H9 (cell line): ENCODE results near the gene CLEC17A. TPM values are rescaled to one million over a fixed set of nuclear protein-coding genes. Genes with fewer than 3 reads are reported as not detected.

ENCODE experiments used
- DNase-seq: peaks from one replicate; pipeline ENCODE4 v3.0.0-alpha.2; 2017
- H2AFZ ChIP-seq: one replicate; pipeline ENCODE4 v1.6.1; 2013; ENCODE audit warnings: mild to moderate bottlenecking, low read length, control low read depth, moderate library complexity
- H2AK5ac ChIP-seq: 2 replicates; pipeline ENCODE4 v1.6.1; 2013; ENCODE audit warnings: low read length, control low read depth, mixed read lengths; ENCODE audit not compliant: insufficient read length
- H2BK120ac ChIP-seq: one replicate; pipeline ENCODE4 v1.6.1; 2013; ENCODE audit warnings: low read depth, mild to moderate bottlenecking, low read length, control low read depth, inconsistent platforms; ENCODE audit not compliant: poor library complexity, severe bottlenecking
- H2BK12ac ChIP-seq: 2 replicates; pipeline ENCODE4 v1.6.1; 2013; ENCODE audit warnings: low read length, control low read depth, mixed read lengths, low read depth; ENCODE audit not compliant: insufficient read length
- H2BK15ac ChIP-seq: 2 replicates; pipeline ENCODE4 v1.6.1; 2013; ENCODE audit warnings: low read depth, low read length, control low read depth
- H2BK20ac ChIP-seq: one replicate; pipeline ENCODE4 v1.6.1; 2013; ENCODE audit warnings: low read depth, mild to moderate bottlenecking, low read length, control low read depth, inconsistent platforms; ENCODE audit not compliant: poor library complexity, severe bottlenecking
- H2BK5ac ChIP-seq: 2 replicates; pipeline ENCODE4 v1.6.1; 2013; ENCODE audit warnings: low read length, control low read depth, mixed read lengths; ENCODE audit not compliant: insufficient read length
- H3K14ac ChIP-seq: 2 replicates; pipeline ENCODE4 v1.6.1; 2013; ENCODE audit warnings: low read length, control low read depth; ENCODE audit not compliant: insufficient read depth
- H3K18ac ChIP-seq: 2 replicates; pipeline ENCODE4 v1.6.1; 2013; ENCODE audit warnings: low read depth, mild to moderate bottlenecking, mixed read lengths, low read length, control low read depth; ENCODE audit not compliant: insufficient read length
- H3K23ac ChIP-seq: 2 replicates; pipeline ENCODE4 v1.6.1; 2013; ENCODE audit warnings: low read length, control low read depth, mixed read lengths, low read depth; ENCODE audit not compliant: insufficient read length
- H3K23me2 ChIP-seq: 2 replicates; pipeline ENCODE4 v1.6.1; 2013; ENCODE audit warnings: low read depth, mild to moderate bottlenecking, mixed read lengths, low read length, control low read depth; ENCODE audit not compliant: insufficient read length, poor library complexity, severe bottlenecking
- H3K27ac ChIP-seq: 2 replicates; pipeline ENCODE4 v1.5.1; 2013; ENCODE audit warnings: low read length, control low read depth, mixed read lengths, low read depth; ENCODE audit not compliant: insufficient read length
- H3K27me3 ChIP-seq: 2 replicates; pipeline ENCODE4 v1.6.1; 2013; ENCODE audit warnings: low read length, control low read depth, inconsistent platforms; ENCODE audit not compliant: insufficient read depth
- H3K4ac ChIP-seq: 2 replicates; pipeline ENCODE4 v1.6.1; 2013; ENCODE audit warnings: low read depth, mild to moderate bottlenecking, control low read depth, inconsistent platforms, low read length, moderate library complexity
- H3K4me1 ChIP-seq: 2 replicates; pipeline ENCODE4 v1.6.1; 2013; ENCODE audit warnings: low read length, control low read depth, inconsistent platforms; ENCODE audit not compliant: insufficient read depth
- H3K4me2 ChIP-seq: 2 replicates; pipeline ENCODE4 v1.6.1; 2013; ENCODE audit warnings: low read length, control low read depth, mixed read lengths; ENCODE audit not compliant: insufficient read length, insufficient read depth
- H3K56ac ChIP-seq: 2 replicates; pipeline ENCODE4 v1.6.1; 2013; ENCODE audit warnings: low read depth, mild to moderate bottlenecking, mixed read lengths, low read length, control low read depth; ENCODE audit not compliant: insufficient read length
- H3K79me1 ChIP-seq: 2 replicates; pipeline ENCODE4 v1.6.1; 2013; ENCODE audit warnings: low read depth, mild to moderate bottlenecking, moderate library complexity, low read length, control low read depth, inconsistent platforms; ENCODE audit not compliant: insufficient read depth, poor library complexity, severe bottlenecking
- H3K79me2 ChIP-seq: 2 replicates; pipeline ENCODE4 v1.6.1; 2013; ENCODE audit warnings: low read length, control low read depth, inconsistent platforms; ENCODE audit not compliant: insufficient read depth
- H3K9ac ChIP-seq: 2 replicates; pipeline ENCODE4 v1.6.1; 2013; ENCODE audit warnings: low read length, control low read depth, mixed read lengths; ENCODE audit not compliant: insufficient read length; ENCODE audit errors: extremely low read depth
- H3K9me3 ChIP-seq: one replicate; pipeline ENCODE4 v1.6.1; 2013; ENCODE audit warnings: low read depth, low read length, inconsistent platforms; ENCODE audit not compliant: control insufficient read depth
- H3T11ph ChIP-seq: one replicate; pipeline ENCODE4 v1.6.1; 2013; ENCODE audit warnings: mild to moderate bottlenecking, low read length, control low read depth, inconsistent platforms
- H4K20me1 ChIP-seq: one replicate; pipeline ENCODE4 v1.6.1; 2013; ENCODE audit not compliant: control insufficient read depth, insufficient read length, insufficient read depth
- H4K5ac ChIP-seq: 2 replicates; pipeline ENCODE4 v1.6.1; 2013; ENCODE audit warnings: low read depth, mild to moderate bottlenecking, mixed read lengths, low read length, control low read depth; ENCODE audit not compliant: insufficient read length
- H4K8ac ChIP-seq: replicated peaks from 2 replicates; pipeline ENCODE4 v1.6.1; 2013; ENCODE audit warnings: low read length, control low read depth, mixed read lengths, low read depth; ENCODE audit not compliant: insufficient read length
- H4K91ac ChIP-seq: 2 replicates; pipeline ENCODE4 v1.6.1; 2013; ENCODE audit warnings: low read depth, mild to moderate bottlenecking, moderate library complexity, mixed read lengths, low read length, control low read depth; ENCODE audit not compliant: insufficient read length
- H3K27ac Mint-ChIP-seq, 3 experiments: 2 replicates in 2 of 3; 3 replicates in 1 of 3; pipeline ENCODE4 v1.8.0; 2020 to 2021; ENCODE audit warnings: mixed read lengths in 3 of 3, mild to moderate bottlenecking in 1 of 3, moderate library complexity in 1 of 3
- H3K27me3 Mint-ChIP-seq: 2 replicates; pipeline ENCODE4 v1.8.0; 2021; ENCODE audit warnings: low read depth, mild to moderate bottlenecking, moderate library complexity, mixed read lengths
- H3K36me3 Mint-ChIP-seq, 3 experiments: 2 replicates in 2 of 3; 3 replicates in 1 of 3; pipeline ENCODE4 v1.8.0; 2020 to 2021; ENCODE audit warnings: low read depth in 3 of 3, mixed read lengths in 3 of 3; ENCODE audit not compliant: insufficient read depth in 1 of 3
- H3K4me1 Mint-ChIP-seq, 2 experiments: 2 replicates each; pipeline ENCODE4 v1.8.0; 2020; ENCODE audit warnings: mixed read lengths in 2 of 2
- H3K4me3 Mint-ChIP-seq, 2 experiments: 2 replicates in 1 of 2; 3 replicates in 1 of 2; pipeline ENCODE4 v1.8.0; 2020 to 2021; ENCODE audit warnings: mild to moderate bottlenecking in 2 of 2, mixed read lengths in 2 of 2, moderate library complexity in 1 of 2
- H3K9me3 Mint-ChIP-seq, 2 experiments: 2 replicates in 1 of 2; 3 replicates in 1 of 2; pipeline ENCODE4 v1.8.0; 2020; ENCODE audit warnings: mild to moderate bottlenecking in 2 of 2, mixed read lengths in 2 of 2, moderate library complexity in 1 of 2
- WGBS: extraction: QIAGEN DNeasy Blood & Tissue Kit; methylation state at CpG from one replicate; pipeline ENCODE4 v1.1.7; 2013; ENCODE audit warnings: missing lambda C conversion rate, low lambda C conversion rate, mixed read lengths; ENCODE audit not compliant: insufficient read length; ENCODE audit errors: extremely low coverage; 5-methylcytosine and 5-hydroxymethylcytosine counted together
- total RNA-seq: library from RNA; stranded (reverse); gene quantifications from 2 replicates; pipeline ENCODE4 v1.2.1, GENCODE V29; 2021
- TF ChIP-seq, protein P1 (sequence below): fragments of 200-600 bp; sonication (generic); conservative IDR thresholded peaks from 3 replicates; pipeline ENCODE4 v1.8.0; 2021; ENCODE audit warnings: antibody characterized with exemption, mild to moderate bottlenecking

The CLEC17A gene
- total RNA-seq, 1 experiment from 2014 or later, result not detected

DNA sequence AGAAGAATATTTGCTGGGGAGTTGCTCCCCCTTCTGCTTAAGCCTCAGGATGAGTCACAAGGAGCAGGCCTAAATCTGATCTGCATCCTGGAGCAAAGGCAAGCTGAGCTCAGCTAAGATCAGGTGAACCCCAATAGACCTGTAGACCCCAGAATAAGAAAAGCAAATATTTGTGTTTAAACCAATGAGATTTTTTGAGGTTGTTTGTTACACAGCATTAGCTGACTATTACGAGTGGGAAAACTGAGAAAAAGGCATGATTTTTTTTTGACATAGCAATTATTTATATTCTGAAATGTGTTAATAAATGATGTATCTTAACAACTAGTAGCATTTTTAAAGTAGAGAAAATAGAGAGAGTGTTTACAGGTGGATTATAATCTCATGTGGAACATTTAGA, 46.7 kb downstream of the CLEC17A start:
- Histone ChIP-seq H3K79me2 (no peaks in the 10 kb centered on the region), H4K20me1 (no peaks in the 10 kb centered on the region), H3K14ac (no peak overlapping the region), H4K8ac (no peak overlapping the region), H3K27me3 (no peaks in the 10 kb centered on the region), H2BK5ac (no peak overlapping the region), H3K56ac (no peak overlapping the region), H3K23ac (no peak overlapping the region), H4K5ac (no peak overlapping the region), H3K9ac (no peak overlapping the region), H2BK20ac (no peak overlapping the region), H3K4me2 (no peak overlapping the region), H3K4ac (no peak overlapping the region), H3K23me2 (no peaks in the 10 kb centered on the region), H3K18ac (no peak overlapping the region), H3T11ph (no peak overlapping the region), H2BK15ac (no peak overlapping the region), H3K27ac (no peak overlapping the region), H2BK120ac (no peak overlapping the region), H3K79me1 (no peaks in the 10 kb centered on the region), H2AK5ac (no peak overlapping the region), H3K4me1 (no peaks in the 10 kb centered on the region), H4K91ac (no peak overlapping the region), H3K9me3 (no peaks in the 10 kb centered on the region), H2BK12ac (no peak overlapping the region), H2AFZ (no peak overlapping the region)
- H3K4me1 Mint-ChIP-seq, result no peaks in the 10 kb centered on the region
- H3K9me3 Mint-ChIP-seq, result peaks cover 41 to 75% of the 10 kb centered on the region in 2 experiments
- H3K27me3 Mint-ChIP-seq, result no peaks in the 10 kb centered on the region; the same call in none of the 2 replicates
- TF ChIP-seq, protein P1, sequence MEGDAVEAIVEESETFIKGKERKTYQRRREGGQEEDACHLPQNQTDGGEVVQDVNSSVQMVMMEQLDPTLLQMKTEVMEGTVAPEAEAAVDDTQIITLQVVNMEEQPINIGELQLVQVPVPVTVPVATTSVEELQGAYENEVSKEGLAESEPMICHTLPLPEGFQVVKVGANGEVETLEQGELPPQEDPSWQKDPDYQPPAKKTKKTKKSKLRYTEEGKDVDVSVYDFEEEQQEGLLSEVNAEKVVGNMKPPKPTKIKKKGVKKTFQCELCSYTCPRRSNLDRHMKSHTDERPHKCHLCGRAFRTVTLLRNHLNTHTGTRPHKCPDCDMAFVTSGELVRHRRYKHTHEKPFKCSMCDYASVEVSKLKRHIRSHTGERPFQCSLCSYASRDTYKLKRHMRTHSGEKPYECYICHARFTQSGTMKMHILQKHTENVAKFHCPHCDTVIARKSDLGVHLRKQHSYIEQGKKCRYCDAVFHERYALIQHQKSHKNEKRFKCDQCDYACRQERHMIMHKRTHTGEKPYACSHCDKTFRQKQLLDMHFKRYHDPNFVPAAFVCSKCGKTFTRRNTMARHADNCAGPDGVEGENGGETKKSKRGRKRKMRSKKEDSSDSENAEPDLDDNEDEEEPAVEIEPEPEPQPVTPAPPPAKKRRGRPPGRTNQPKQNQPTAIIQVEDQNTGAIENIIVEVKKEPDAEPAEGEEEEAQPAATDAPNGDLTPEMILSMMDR, result no peak
- H3K27ac Mint-ChIP-seq, result no peak overlapping the region
- no peak overlapping the region for H3K4me3 Mint-ChIP-seq
- no peak for DNase-seq
- peaks cover 0 to 12% (median 4%) of the 10 kb centered on the region in 3 experiments; a peak in 4 of 7 replicates for H3K36me3 Mint-ChIP-seq
- WGBS, result no CpG with 5 or more reads among the region's 1 CpG
